ENCODE data around the gene CHKB.
"Not testable (repeated sequence)": the region's sequence is repeated elsewhere in the genome, so short reads cannot be mapped to it uniquely, and the experiment has no call there.

Gene CHKB

DNA sequence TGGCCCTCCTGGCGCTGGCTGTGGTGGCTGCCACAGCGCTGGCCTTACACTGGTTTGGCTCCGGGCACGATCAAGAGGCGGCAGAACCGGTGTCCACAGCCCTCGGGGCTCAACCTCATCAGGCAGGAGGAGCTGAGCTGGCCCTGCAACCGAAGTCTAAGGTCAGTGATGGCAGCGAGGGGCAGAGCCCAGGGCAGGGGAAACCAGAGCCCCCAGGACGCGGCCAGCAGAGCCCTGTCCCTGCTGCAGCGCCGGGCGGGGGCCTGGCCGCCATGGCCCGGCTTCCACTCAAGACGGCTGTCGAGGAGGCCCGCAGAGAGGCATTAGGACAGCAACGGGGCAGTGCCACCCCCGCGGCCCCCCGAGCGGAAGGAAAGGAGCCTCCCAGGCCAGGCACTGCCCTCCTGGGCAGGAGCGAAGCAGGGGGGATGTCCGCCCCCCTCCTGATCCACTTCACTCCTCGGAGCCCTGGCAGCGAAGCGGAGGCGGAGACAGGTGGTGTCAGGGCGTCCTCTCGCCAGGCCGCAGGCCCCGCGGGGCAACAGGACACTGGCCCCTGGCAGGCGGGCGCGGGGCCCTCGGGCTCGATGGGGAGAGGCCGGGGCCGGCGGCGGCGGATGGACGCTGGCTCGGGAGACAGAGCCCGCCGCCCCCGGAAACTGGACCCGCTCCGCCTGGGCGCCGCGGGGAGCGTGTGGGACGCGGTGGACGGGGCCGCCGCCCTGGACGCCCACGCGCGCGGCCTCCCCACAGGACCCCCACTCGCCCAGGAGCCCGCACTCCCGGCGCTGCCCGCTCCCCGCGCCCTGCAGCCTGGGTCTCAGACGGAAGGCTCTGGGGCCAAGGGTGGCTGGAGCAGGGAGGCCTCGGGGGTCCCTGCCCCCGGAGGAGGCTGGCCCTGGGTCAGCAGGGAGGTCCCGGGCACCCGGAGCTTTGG, 36.1 kb downstream of the CHKB start:
- DNase-seq: no peak

- DNase-seq: no peak
These were observed 36.9 kb downstream of the CHKB start, which contains the start of gene KLHDC7B for GRCh38 chr22:50545522-50546325. Gene KLHDC7B, plus strand, starts transcription at chr22:50545899. Its CDS starts 345 bp downstream, at chr22:50546244.

GRCh38 chr22:50544746-50545253, 37.8 kb downstream of the CHKB start:
- no peak for DNase-seq

DNA sequence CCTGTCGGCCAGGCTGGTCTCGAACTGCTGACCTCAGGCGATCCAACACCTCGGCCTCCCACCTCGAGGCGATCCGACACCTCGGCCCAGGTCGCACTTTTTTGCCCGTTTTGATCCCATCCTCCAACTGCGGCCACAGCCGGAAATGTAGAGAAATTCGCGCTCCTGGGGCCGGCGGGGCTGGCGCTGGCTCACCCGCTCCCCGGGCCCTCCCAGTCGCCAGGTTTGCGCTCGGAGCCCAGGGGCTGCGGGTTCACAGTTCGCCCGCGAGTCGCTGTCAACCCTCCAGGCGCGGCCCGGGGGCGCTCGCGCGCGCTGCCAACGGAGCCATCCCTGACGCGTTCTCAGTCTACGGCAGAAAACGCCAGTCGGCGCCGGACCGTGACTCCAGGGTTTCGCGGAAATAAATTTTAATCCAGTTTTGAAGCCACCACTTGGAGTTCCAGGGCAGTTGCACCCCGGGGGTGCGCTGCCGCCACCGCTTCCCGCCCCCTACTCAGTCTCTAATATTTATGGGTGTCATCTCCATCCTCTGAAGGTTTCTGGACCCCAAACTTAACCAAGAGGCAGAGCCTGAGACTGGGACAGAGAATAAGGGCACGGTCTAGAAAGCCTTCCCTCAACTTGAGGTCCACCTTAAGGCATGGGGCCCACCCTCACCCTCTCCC, 38.4 kb downstream of the CHKB start:
- no peak for DNase-seq

GRCh38 chr22:50542416-50542927, 40.2 kb downstream of the CHKB start:
- DNase-seq: no peak

DNA sequence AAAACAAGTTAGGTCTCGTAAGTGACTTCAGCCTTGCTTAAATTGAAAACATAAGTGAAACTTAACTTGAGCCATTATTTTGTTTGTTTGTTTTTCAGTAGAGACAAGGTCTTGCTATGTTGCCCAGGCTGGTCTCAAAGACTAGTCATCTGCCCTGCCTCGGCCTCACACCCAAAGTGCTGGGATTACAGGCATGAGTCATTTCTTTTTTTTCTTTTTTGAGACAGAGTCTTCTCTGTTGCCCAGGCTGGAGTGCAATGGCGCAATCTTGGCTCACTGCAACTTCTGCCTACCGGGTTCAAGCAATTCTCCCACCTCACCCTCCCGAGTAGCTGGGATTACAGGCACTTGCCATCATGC, 41.0 kb downstream of the CHKB start:
- not testable (repeated sequence) for DNase-seq

- no peak for DNase-seq
These were observed 42.3 kb downstream of the CHKB start for GRCh38 chr22:50540381-50540780.

GRCh38 chr22:50537765-50538164, 44.9 kb downstream of the CHKB start:
- no peak for DNase-seq

DNA sequence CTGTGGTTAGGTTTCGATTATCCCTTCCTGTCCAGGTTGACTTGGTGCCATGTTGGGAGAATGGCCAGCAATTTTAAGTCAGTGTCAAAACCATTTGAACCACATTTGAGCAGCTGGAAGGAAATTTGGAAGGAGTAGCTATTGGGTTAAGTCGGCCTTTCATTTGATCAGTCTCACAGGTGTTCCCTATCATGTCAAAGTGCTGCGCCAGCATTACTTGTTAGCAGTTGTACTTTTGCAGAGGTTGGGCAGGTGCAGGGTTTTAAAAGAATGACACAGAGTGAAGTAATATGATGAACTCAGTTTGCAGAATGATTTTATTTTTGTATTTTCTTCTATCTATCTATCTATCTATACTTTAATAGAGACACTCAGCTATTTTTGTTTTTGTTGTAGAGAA, 46.4 kb downstream of the CHKB start:
- DNase-seq: no peak

DNA sequence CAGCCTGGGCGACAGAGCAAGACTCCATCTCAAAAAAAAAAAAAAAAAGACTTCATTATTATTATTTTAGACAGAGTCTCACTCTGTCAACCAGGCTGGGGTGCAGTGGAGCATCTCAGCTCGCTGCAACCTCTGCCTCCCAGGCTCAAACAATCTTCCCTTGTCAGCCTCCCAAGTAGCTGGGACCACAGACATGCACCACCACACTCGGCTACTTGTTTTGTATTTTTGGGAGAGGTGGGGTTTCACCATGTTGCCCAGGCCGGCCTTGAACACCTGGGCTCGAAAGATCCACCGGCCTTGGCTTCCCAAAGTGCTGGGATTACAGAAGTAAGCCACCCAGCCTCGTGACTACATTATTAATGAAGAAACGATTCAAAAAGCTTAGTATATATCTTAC, 47.5 kb downstream of the CHKB start:
- no peak for DNase-seq

GRCh38 chr22:50533856-50534711, 48.6 kb downstream of the CHKB start:
- DNase-seq: not testable (repeated sequence)

- DNase-seq: no peak
These were observed 49.5 kb downstream of the CHKB start for GRCh38 chr22:50532824-50533796.

DNA sequence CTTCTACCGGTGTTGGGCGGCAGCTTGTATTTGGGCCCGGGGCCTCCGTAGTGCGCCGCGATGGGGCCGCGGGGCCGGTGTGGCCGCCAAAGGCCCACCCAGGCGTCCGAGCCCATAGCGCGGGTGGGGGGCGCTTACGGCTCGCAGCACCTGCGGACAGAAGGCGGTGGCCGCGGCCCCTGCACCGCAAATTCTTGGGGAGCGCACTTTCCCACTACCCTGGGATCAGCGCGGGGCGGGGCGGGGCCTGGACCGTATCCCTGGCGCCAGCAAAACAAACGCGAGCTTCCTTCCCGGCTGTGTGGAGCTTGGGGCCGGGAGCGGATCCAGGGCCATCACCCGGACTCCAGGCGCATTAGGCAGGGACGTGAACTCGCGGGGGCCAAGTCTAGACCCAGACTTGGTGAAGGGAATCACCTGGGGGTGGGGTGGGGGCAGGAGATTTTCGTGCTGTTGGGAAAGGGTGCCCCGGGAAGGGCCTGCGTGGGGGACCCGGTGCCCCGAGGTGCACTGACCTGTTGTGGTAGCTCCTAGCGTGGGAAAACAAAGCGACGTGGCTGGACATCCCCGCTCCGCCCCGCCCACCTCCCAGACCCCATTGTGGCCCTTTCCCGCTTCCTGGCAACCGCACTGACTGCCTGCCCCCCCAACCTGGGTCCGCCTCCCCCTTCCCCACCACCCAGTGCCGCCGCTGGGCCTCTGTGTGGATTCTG, 50.5 kb downstream of the CHKB start:
- no peak for DNase-seq

DNA sequence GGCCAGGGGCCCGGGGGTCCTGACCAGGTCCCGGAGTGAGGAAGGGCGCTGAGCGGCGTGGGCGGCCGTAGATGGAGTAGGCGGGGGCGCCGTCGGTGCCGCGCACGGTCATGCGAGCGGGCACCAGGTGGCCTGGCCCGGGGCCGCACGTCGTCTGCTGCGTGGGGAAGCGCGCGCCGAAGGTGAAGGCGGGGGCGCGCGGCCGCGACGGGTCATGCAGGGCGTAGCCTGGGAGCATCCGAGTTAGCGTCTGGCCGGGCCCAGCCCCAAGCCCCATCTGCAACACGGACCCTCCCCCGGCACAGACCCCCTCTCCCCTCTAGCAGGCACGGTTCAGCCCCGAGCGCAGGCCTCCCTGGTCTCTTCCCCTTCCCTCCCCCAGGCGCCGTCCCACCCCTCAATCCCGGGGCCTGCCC, 51.1 kb downstream of the CHKB start:
- DNase-seq: no peak

- DNase-seq: no peak
These were observed 51.6 kb downstream of the CHKB start for GRCh38 chr22:50530877-50531545.

DNA sequence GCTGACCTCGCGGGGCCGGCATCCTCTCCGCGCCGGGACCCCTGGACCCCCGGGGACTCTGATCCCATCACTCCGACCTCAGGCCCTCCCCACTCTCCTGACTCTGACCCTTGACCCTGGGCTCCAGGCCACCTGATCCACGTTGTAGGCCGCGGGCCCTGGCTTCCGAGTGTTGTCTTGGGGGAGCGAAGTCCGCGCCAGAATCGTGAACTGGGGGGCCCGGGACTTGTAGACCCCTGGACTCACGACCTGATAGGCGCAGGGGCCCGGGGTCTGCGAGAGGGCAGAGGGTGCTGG, 52.1 kb downstream of the CHKB start:
- no peak for DNase-seq

GRCh38 chr22:50529897-50530579, 52.6 kb downstream of the CHKB start, which contains the start of gene TYMP:
Gene TYMP, minus strand, starts transcription at chr22:50530012. Its CDS starts 303 bp downstream, at chr22:50529709.
- no peak for DNase-seq

GRCh38 chr22:50529416-50529896, 53.2 kb downstream of the CHKB start:
- no peak for DNase-seq
